Body of pancreas (tissue), 4 donors: ENCODE results near the gene TAF3. TPM values are rescaled to one million over a fixed set of nuclear protein-coding genes. Genes with fewer than 3 reads are reported as not detected.

Experiments used
- ATAC-seq: fragments of 150-250 bp; one replicate; pipeline ENCODE4 v1.9.1; 2016
- DNase-seq, 4 donors: peaks; one replicate each; pipeline ENCODE4 v3.0.0-alpha.2; 2019
- H3K27ac ChIP-seq, 4 donors: fragments of 200-600 bp; sonication (generic); 1 replicate in 3 of 4; 2 replicates in 1 of 4; pipeline versions ENCODE4 v1.5.1 to v1.6.1; 2016 to 2019; ENCODE audit warnings: mild to moderate bottlenecking in 1 of 4, mixed read lengths in 1 of 4, moderate library complexity in 1 of 4
- H3K27me3 ChIP-seq, 2 donors: fragments of 200-600 bp; sonication (generic); one replicate each; pipeline ENCODE4 v1.6.0; 2016; ENCODE audit warnings: mild to moderate bottlenecking in 1 of 2
- H3K36me3 ChIP-seq, 2 donors: fragments of 200-600 bp; sonication (generic); replicated peaks in 1 of 2; 2 replicates each; pipeline ENCODE4 v1.5.1; 2016; ENCODE audit warnings: low read depth in 2 of 2; ENCODE audit not compliant: insufficient read depth in 1 of 2
- H3K4me1 ChIP-seq: fragments of 200-600 bp; sonication (generic); one replicate; pipeline ENCODE4 v1.6.0; 2016
- H3K4me3 ChIP-seq, 2 donors: fragments of 200-600 bp; sonication (generic); 1 replicate in 1 of 2; 2 replicates in 1 of 2; pipeline ENCODE4 v1.5.1; 2016 to 2019
- H3K9me3 ChIP-seq, 3 donors: fragments of 200-600 bp; sonication (generic); 1 replicate in 2 of 3; 2 replicates in 1 of 3; pipeline ENCODE4 v1.5.1; 2016
- POLR2A ChIP-seq, 3 donors: fragments of 450-650 bp; IDR thresholded peaks; one replicate each; pipeline ENCODE4 v1.6.1; 2016; ENCODE audit warnings: antibody characterized with exemption in 3 of 3, mild to moderate bottlenecking in 2 of 3
- WGBS, 2 donors: methylation state at CpG; one replicate each; pipeline ENCODE4 v1.1.5; 2017; 5-methylcytosine and 5-hydroxymethylcytosine counted together
- intact Hi-C: fragments of 100-400 bp; cut with DNase I; formaldehyde crosslinking; loops from one replicate; pipeline ENCODE4 v1.15.1; 2023
- total RNA-seq, 2 donors: library from RNA; depleted of rRNA; stranded (reverse); fragments of >200 nt; gene quantifications; one replicate each; pipeline ENCODE4 v1.1.0, GENCODE V29; 2016
- TF ChIP-seq, protein P1 (sequence below), 7 experiments: fragments of 450-650 bp in 4 of 7; fragments of 200-600 bp in 3 of 7; sonication (generic) in 3 of 7; IDR thresholded peaks; one replicate each; pipeline ENCODE4 v1.5.1; 2016 to 2019; ENCODE audit warnings: antibody characterized with exemption in 7 of 7

TAF3 gene
- total RNA-seq, 2 donors from 2014 or later, result 6.0 to 12.9 TPM

DNA sequence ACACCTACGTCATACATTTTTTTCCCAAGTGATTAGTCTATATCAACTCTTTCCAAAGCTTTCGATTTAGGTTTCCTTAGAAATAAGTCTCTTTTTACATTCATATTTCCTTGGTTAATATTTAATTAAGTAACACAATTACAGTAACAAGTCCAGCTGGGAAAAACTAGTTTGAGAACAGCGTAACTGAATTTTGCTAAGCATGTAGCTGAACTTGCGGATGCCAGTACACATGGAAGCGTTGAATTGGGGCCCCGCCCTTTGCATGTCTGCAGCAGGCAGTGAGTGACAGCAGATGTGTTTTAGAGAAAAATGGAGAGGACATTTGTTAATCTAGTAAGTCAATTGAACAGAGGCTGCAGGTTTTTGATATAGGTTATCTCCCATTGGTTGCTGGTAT is 72.5 kb downstream of the TAF3 start:
- no peak overlapping the region for H3K27ac ChIP-seq
- no peaks in the 10 kb centered on the region for H3K9me3 ChIP-seq
- peaks cover 6% of the 10 kb centered on the region for H3K4me1 ChIP-seq
- no peaks in the 10 kb centered on the region for H3K36me3 ChIP-seq
- DNase-seq (no peak), ATAC-seq (no peak)
- intact Hi-C loops, result no loop called here
- no peak for TF ChIP-seq POLR2A (IDR thresholded peaks at IDR 0.05)
- TF ChIP-seq, protein P1, sequence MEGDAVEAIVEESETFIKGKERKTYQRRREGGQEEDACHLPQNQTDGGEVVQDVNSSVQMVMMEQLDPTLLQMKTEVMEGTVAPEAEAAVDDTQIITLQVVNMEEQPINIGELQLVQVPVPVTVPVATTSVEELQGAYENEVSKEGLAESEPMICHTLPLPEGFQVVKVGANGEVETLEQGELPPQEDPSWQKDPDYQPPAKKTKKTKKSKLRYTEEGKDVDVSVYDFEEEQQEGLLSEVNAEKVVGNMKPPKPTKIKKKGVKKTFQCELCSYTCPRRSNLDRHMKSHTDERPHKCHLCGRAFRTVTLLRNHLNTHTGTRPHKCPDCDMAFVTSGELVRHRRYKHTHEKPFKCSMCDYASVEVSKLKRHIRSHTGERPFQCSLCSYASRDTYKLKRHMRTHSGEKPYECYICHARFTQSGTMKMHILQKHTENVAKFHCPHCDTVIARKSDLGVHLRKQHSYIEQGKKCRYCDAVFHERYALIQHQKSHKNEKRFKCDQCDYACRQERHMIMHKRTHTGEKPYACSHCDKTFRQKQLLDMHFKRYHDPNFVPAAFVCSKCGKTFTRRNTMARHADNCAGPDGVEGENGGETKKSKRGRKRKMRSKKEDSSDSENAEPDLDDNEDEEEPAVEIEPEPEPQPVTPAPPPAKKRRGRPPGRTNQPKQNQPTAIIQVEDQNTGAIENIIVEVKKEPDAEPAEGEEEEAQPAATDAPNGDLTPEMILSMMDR (IDR thresholded peaks at IDR 0.05), result no peak
- WGBS, 2 donors, result 62 to 66% methylated on average over 6 of the region's 6 CpGs
- no peak overlapping the region for H3K4me3 ChIP-seq
- no peaks in the 10 kb centered on the region for H3K27me3 ChIP-seq

DNA sequence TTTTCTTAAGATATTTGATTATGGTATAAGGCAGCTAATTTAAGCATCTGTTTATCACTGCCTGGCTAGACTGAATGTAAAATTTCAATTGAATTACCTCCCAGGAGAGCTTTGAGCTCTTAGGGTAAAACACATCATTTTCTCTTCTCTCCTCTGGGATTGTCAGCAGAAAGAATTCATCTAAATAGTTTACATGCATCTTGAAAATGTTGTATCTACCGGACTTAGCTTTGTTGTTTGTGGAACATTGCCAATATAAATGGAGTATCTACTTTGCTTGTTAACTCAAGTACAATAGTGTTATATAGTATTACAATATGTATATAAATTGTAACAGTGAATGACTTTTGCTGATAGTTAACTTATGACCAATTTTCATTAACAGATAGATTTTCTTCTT is 73.3 kb downstream of the TAF3 start:
- Histone ChIP-seq H3K4me3 (no peak overlapping the region), H3K27ac (no peak overlapping the region), H3K9me3 (no peaks in the 10 kb centered on the region), H3K27me3 (no peaks in the 10 kb centered on the region), H3K36me3 (no peaks in the 10 kb centered on the region), H3K4me1 (peaks cover 6% of the 10 kb centered on the region)
- ATAC-seq (no peak), DNase-seq (no peak)
- TF ChIP-seq, protein P1 (IDR thresholded peaks at IDR 0.05), result no peak
- no peak for TF ChIP-seq POLR2A (IDR thresholded peaks at IDR 0.05)
- WGBS, 2 donors, result 6 to 13% methylated on average over 1 of the region's 1 CpG
- intact Hi-C loops, result no loop called here

DNA sequence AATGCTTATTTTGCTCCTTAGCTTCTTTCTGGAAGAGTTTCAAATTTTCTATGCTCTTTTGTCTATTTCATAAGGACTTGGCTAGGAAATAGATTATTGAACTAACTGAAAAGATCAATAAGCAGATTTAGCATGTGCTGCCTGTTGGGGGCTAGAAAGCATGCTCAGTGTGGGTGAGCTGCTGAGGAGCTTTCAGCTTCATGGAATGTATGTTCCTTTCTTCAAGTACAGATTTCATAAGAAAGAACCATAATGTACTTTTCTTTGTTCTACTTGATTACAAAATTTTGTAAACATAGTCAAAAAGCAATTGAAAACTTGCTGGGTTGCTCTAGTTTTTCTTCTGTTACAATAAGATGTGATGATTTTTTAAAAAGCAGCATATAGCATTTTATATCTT is 73.8 kb downstream of the TAF3 start:
- Histone ChIP-seq H3K36me3 (no peaks in the 10 kb centered on the region), H3K4me1 (peaks cover 6% of the 10 kb centered on the region), H3K27ac (no peak overlapping the region), H3K9me3 (no peaks in the 10 kb centered on the region), H3K4me3 (no peak overlapping the region), H3K27me3 (no peaks in the 10 kb centered on the region)
- intact Hi-C loops, result no loop called here
- ATAC-seq (no peak), DNase-seq (no peak)
- TF ChIP-seq POLR2A (IDR thresholded peaks at IDR 0.05), result no peak
- TF ChIP-seq, protein P1 (IDR thresholded peaks at IDR 0.05), result no peak

DNA sequence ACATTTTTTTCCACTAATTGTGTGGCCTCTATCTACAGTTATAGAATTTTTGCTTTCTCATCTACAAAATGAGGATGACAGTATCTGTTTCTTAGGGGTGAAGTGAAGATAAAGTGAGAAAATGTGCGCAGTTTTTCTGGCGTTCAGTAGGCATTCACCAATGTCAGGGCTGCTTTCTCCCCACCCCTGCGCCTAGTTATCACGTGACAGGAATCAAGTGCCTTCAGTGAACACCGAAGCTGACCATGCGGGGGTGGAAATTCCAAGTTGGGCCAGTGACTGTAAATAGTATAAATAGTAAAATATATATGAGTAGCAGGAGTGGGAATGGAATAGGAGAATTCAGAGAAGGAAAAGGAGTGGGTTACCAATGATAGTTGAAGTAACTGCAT is 77.4 kb downstream of the TAF3 start:
- no peaks in the 10 kb centered on the region for H3K9me3 ChIP-seq

DNA sequence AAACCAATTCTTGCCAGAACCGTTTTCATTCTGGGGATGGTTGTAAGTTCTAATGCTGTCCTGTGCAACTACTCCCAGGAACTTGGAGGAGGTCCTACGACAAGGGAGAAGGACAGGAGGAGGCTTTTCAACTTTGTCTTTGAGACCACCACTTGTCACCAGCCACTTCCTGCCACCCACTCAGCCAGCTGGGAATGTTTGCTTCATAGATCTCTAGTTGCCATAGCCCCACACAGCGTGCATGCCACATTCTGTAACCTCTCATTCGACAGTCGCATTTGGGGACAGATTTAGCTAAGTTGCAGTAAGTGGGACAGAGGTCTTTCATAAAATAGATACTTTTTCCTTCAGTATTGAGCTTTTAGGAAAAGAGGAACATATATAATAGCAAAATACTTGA is 78.0 kb downstream of the TAF3 start:
- Histone ChIP-seq H3K27ac (no peak overlapping the region), H3K9me3 (no peaks in the 10 kb centered on the region), H3K27me3 (no peaks in the 10 kb centered on the region), H3K36me3 (no peaks in the 10 kb centered on the region), H3K4me3 (no peak overlapping the region), H3K4me1 (no peaks in the 10 kb centered on the region)
- ATAC-seq (no peak), DNase-seq (no peak)
- intact Hi-C loops, result no loop called here
- 87 to 90% methylated on average over 5 of the region's 5 CpGs for WGBS, 2 donors
- TF ChIP-seq, protein P1 (IDR thresholded peaks at IDR 0.05), result no peak
- no peak for TF ChIP-seq POLR2A (IDR thresholded peaks at IDR 0.05)

More for the DNA sequence above, 77.4 kb downstream of the TAF3 start:
- Histone ChIP-seq H3K27ac (no peak overlapping the region), H3K4me3 (no peak overlapping the region), H3K36me3 (no peaks in the 10 kb centered on the region), H3K27me3 (no peaks in the 10 kb centered on the region), H3K4me1 (peaks cover 3% of the 10 kb centered on the region)
- no peak for ATAC-seq
- DNase-seq, result no peak
- intact Hi-C loops, result no loop called here
- WGBS, 2 donors, result 93 to 97% methylated on average over 6 of the region's 6 CpGs
- no peak for TF ChIP-seq POLR2A (IDR thresholded peaks at IDR 0.05)
- TF ChIP-seq, protein P1 (IDR thresholded peaks at IDR 0.05), result no peak
